GM12864 (cell line): ENCODE results near the gene DUOXA2.
A peak's percentile ranks its signal among the peaks of the same experiment; 100 is the strongest.

Experiments used
- DNase-seq: peaks from one replicate; pipeline ENCODE4 v3.0.0-alpha.2; 2011; ENCODE audit warnings: low read depth
- H3K4me3 ChIP-seq: 2 replicates; pipeline ENCODE4 v1.5.1; 2011; ENCODE audit warnings: mild to moderate bottlenecking, low read depth, low read length, control low read depth
- TF ChIP-seq, protein P1 (sequence below): IDR thresholded peaks from 2 replicates; pipeline ENCODE4 v1.5.1; 2011; ENCODE audit warnings: low read depth, mild to moderate bottlenecking, moderate library complexity, low read length, control low read depth, inconsistent platforms; ENCODE audit errors: missing control alignments

DUOXA2 gene

DNA sequence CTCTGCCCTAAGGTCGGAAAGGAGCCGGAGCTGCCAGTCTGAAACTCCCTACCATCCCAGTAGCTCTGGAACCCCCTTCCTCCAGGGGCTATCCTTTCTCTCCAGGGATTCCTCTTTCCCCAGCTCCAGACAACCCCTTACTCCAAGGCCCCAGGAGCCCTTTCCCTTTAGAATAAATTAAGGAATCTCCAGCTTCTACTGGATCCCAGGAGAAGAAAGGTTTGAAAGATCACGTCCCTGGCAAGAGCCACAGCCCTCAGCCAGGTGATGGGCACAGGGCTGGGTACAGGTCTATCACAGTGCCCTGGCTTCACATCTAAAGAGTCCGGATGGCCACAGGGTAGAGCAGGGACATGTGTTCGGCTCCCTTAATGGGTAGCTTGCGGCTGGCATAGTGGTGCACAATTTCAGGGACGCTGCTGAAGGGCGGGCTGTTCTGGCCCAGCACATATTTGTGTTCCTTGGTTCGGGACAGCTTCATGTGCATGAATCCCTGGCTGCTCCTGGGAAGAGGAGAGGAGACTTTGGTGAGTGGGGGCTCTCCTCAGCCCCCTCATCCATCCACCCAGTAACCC, 53.6 kb downstream of the DUOXA2 start:
- peak overlapping the region; percentile 76 for H3K4me3 ChIP-seq
- TF ChIP-seq, protein P1, sequence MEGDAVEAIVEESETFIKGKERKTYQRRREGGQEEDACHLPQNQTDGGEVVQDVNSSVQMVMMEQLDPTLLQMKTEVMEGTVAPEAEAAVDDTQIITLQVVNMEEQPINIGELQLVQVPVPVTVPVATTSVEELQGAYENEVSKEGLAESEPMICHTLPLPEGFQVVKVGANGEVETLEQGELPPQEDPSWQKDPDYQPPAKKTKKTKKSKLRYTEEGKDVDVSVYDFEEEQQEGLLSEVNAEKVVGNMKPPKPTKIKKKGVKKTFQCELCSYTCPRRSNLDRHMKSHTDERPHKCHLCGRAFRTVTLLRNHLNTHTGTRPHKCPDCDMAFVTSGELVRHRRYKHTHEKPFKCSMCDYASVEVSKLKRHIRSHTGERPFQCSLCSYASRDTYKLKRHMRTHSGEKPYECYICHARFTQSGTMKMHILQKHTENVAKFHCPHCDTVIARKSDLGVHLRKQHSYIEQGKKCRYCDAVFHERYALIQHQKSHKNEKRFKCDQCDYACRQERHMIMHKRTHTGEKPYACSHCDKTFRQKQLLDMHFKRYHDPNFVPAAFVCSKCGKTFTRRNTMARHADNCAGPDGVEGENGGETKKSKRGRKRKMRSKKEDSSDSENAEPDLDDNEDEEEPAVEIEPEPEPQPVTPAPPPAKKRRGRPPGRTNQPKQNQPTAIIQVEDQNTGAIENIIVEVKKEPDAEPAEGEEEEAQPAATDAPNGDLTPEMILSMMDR = no peak
- no peak for DNase-seq
